ENCODE results near the gene PHF14. TPM values are rescaled to one million over a fixed set of nuclear protein-coding genes. Genes with fewer than 3 reads are reported as not detected.

The PHF14 gene
- total and polyA plus RNA-seq, 2 experiments from 2014 or later, result 72.0 to 87.9 TPM

GRCh38 chr7:11161499-11161898 is 187.8 kb downstream of the PHF14 start (continued):
- TF ChIP-seq, protein P1, sequence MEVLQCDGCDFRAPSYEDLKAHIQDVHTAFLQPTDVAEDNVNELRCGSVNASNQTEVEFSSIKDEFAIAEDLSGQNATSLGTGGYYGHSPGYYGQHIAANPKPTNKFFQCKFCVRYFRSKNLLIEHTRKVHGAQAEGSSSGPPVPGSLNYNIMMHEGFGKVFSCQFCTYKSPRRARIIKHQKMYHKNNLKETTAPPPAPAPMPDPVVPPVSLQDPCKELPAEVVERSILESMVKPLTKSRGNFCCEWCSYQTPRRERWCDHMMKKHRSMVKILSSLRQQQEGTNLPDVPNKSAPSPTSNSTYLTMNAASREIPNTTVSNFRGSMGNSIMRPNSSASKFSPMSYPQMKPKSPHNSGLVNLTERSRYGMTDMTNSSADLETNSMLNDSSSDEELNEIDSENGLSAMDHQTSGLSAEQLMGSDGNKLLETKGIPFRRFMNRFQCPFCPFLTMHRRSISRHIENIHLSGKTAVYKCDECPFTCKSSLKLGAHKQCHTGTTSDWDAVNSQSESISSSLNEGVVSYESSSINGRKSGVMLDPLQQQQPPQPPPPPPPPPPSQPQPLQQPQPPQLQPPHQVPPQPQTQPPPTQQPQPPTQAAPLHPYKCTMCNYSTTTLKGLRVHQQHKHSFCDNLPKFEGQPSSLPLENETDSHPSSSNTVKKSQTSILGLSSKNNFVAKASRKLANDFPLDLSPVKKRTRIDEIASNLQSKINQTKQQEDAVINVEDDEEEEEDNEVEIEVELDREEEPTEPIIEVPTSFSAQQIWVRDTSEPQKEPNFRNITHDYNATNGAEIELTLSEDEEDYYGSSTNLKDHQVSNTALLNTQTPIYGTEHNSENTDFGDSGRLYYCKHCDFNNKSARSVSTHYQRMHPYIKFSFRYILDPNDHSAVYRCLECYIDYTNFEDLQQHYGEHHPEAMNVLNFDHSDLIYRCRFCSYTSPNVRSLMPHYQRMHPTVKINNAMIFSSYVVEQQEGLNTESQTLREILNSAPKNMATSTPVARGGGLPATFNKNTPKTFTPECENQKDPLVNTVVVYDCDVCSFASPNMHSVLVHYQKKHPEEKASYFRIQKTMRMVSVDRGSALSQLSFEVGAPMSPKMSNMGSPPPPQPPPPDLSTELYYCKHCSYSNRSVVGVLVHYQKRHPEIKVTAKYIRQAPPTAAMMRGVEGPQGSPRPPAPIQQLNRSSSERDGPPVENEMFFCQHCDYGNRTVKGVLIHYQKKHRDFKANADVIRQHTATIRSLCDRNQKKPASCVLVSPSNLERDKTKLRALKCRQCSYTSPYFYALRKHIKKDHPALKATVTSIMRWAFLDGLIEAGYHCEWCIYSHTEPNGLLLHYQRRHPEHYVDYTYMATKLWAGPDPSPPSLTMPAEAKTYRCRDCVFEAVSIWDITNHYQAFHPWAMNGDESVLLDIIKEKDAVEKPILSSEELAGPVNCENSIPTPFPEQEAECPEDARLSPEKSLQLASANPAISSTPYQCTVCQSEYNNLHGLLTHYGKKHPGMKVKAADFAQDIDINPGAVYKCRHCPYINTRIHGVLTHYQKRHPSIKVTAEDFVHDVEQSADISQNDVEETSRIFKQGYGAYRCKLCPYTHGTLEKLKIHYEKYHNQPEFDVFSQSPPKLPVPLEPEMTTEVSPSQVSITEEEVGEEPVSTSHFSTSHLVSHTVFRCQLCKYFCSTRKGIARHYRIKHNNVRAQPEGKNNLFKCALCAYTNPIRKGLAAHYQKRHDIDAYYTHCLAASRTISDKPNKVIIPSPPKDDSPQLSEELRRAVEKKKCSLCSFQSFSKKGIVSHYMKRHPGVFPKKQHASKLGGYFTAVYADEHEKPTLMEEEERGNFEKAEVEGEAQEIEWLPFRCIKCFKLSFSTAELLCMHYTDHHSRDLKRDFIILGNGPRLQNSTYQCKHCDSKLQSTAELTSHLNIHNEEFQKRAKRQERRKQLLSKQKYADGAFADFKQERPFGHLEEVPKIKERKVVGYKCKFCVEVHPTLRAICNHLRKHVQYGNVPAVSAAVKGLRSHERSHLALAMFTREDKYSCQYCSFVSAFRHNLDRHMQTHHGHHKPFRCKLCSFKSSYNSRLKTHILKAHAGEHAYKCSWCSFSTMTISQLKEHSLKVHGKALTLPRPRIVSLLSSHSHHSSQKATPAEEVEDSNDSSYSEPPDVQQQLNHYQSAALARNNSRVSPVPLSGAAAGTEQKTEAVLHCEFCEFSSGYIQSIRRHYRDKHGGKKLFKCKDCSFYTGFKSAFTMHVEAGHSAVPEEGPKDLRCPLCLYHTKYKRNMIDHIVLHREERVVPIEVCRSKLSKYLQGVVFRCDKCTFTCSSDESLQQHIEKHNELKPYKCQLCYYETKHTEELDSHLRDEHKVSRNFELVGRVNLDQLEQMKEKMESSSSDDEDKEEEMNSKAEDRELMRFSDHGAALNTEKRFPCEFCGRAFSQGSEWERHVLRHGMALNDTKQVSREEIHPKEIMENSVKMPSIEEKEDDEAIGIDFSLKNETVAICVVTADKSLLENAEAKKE (CRISPR knock-in tag; IDR thresholded peaks at IDR 0.05), result no peak
- TF ChIP-seq NANOG (IDR thresholded peaks at IDR 0.05; ENCODE audit: borderline replicate concordance), result no peak
- no peak for TF ChIP-seq POLR2AphosphoS5 (IDR thresholded peaks at IDR 0.05; ENCODE audit: low read depth)

DNA sequence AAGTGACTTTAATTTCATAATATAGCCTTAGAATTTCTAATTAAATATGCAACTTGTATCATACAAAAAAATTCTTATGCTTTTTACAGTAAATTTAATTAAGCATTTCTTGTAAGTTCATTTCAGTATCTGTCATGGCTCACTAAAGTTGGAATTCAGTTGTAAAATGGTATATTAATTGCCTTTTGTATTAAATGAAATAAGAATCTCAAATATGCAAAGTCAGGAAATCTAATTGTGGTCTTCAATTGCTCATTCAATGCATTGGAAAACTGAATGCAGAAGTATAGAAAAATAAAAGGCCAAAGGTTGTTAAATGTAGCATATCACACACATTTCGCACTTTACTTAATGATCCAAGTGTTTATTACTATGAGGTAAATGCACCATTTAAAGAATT is 189.5 kb downstream of the PHF14 start:
- Mint-ChIP-seq H3K9me3 (no peaks in the 10 kb centered on the region), H3K27me3 (ENCODE audit: insufficient read depth, low read depth, poor library complexity) (no peaks in the 10 kb centered on the region), H3K27ac (no peak overlapping the region), H3K4me3 (no peak overlapping the region), H3K4me1 (no peaks in the 10 kb centered on the region), H3K36me3 (ENCODE audit: low read depth) (no peaks in the 10 kb centered on the region)
- Histone ChIP-seq H2AFZ (no peak overlapping the region), H3K27ac (ENCODE audit: low read depth) (no peak overlapping the region), H3K4me3 (no peak overlapping the region), H4K20me1 (replicated peaks; ENCODE audit: insufficient read depth) (no peaks in the 10 kb centered on the region), H3K36me3 (ENCODE audit: insufficient read depth) (no peaks in the 10 kb centered on the region), H3F3A (replicated peaks; ENCODE audit: low read depth) (no peaks in the 10 kb centered on the region), H3K9me2 (ENCODE audit: insufficient read depth) (no peaks in the 10 kb centered on the region), H3K4me2 (no peak overlapping the region), H3K4me1 (ENCODE audit: insufficient read depth) (no peaks in the 10 kb centered on the region), H3K79me2 (replicated peaks; ENCODE audit: insufficient read depth) (no peaks in the 10 kb centered on the region), H3K27me3 (ENCODE audit: insufficient read depth) (no peaks in the 10 kb centered on the region)
- no peak for DNase-seq (ENCODE audit: low spot score)
- no peak for ATAC-seq
- TF ChIP-seq STAT1 (IDR thresholded peaks at IDR 0.05; ENCODE audit: unreplicated experiment) (no peak), REST (IDR thresholded peaks at IDR 0.05; ENCODE audit: unreplicated experiment) (no peak), POLR2AphosphoS5 (IDR thresholded peaks at IDR 0.05; ENCODE audit: low read depth) (no peak)
- TF ChIP-seq, protein P1 (CRISPR knock-in tag; IDR thresholded peaks at IDR 0.05), result no peak
